Erythroblast (primary cell): Measurements from ENCODE around the gene DOCK9.

Experiments used
- DNase-seq, 2 experiments: peaks; one replicate each; lab custom pipeline; 2025; lab: John Stamatoyannopoulos, UW
- GATA1 ChIP-seq: IDR thresholded peaks from 2 replicates; pipeline ENCODE4 v1.6.1; 2011; ENCODE audit warnings: low read depth, mild to moderate bottlenecking, control low read depth, low read length, moderate library complexity
- POLR2A ChIP-seq: IDR thresholded peaks from 2 replicates; pipeline ENCODE4 v1.6.1; 2011; ENCODE audit warnings: mild to moderate bottlenecking, low read length

Gene DOCK9

DNA sequence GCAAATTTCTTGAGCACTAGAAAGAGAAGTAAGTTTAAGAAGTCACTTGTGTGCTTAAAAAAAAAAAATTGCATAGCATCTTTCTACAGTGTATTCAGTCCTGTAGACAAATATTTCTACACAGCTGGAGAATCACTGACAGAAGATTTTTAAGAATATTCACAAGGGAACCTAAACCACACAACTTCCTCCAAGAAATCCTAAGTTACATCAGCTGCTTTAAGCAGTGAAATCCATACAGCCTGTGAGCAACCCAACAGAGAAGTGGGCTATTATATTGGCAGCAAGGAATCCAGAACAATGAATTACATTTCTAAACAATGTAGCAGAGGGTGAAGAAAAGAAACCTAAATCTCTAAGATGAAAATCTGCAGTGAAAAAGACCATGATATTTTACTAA, 1.5 kb downstream of the DOCK9 start:
- no peak for TF ChIP-seq GATA1
- no peak for TF ChIP-seq POLR2A

DNA sequence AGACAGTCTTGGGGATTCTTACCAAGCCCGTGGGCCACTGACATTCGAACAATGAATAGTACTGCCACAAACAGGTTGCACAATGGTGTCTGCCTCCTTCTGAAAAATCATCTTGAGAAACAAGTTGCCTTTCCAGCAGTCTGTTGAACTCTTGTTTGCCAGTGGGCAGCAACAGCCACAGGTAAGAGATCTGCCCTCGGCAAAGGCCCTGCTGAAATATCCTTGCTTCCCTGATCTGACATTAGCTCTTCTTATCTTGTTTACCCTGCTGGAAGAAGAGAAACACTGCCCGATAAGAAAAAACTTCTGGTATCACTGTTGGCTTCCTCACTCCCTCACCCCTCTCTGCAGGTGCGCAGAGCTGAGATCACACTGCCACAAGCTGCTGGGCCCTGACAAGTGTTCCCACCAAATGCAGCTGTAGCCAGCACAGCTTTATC, 2.0 kb downstream of the DOCK9 start:
- TF ChIP-seq GATA1 (no peak), POLR2A (no peak)

More for the DNA sequence above, 1.5 kb downstream of the DOCK9 start:
- DNase-seq, result no peak

DNA sequence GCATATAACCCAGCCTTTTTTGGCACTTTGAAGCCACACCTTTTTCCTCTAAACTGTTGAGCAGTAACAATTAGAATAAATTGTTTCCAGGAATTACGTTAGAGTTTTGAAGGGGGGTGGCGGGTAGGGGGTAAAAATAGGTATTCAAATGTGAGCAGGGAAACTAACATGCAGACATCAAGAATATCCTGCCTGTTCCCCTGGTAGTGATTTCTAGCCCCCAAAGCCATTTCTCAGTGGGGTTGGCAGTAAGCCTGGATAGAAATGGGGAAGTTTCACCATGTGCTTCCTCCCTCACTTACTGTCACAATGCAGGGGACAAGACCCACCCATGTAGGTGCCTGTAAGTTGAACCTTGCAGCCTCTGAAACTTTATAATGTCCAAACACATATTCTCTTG, 3.8 kb downstream of the DOCK9 start:
- DNase-seq, result no peak
- TF ChIP-seq POLR2A (no peak), GATA1 (no peak)

More for the DNA sequence above, 2.0 kb downstream of the DOCK9 start:
- peak; percentile 61 to 86 for DNase-seq

DNA sequence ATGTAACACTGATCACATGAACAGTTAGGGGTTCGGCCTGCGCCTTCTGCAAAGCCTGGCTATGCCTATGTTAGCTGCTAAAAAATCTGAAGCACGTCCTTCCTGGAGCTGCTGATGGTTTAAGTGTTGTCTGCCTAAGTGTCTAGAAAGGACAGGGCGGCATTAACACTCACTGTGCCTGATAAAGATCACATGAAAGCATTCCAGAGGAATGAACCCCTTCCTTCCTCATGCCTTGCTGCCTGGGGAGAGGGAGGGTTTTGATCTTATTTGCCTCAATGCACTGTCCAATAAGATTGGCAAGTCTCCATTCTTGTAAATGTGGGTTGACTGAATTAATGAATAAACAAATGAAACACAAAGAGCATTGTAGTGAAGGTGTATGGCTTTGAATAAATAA, 5.2 kb downstream of the DOCK9 start:
- no peak for TF ChIP-seq POLR2A
- TF ChIP-seq GATA1, result no peak
- DNase-seq, result no peak

DNA sequence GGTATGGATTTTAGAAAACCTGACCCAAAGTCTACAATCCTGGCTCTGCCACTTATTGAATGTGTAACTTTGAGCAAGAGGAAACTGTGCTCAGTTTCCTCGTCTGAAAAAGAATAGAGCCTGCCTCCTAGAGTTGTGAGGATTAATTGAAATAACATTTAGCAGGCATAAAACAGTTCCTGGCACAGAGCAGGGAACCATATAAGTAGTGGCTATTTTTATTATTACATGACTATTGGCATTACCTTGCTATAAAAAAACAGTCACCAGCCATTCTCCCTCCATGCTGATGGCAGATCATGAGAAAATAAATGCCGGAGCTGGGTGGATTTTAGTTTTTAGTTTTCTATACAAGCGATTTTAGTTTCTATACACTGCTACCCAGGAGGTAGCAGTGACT, 5.8 kb downstream of the DOCK9 start:
- DNase-seq, result no peak
- TF ChIP-seq POLR2A, result no peak
- TF ChIP-seq GATA1, result no peak

DNA sequence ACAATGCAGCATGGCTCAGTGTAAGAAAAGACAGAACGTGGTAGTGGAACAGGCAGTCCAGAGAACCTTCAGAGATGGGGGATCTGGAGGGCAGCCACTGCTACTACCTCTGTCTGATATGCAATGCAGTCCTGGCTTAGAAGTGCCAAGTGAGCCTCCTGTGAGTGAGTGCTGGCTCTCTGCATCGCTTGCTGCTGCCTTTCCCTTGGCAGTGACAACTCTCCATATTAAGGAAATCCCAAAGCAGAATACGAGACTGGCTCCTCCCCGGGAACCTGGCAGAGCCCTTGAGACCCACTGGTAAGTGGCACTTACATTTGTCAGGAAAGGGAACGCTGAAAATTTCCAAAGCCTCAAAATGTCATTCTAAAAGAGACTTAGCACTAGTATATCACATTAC, 7.5 kb downstream of the DOCK9 start:
- no peak for TF ChIP-seq POLR2A
- no peak for TF ChIP-seq GATA1

DNA sequence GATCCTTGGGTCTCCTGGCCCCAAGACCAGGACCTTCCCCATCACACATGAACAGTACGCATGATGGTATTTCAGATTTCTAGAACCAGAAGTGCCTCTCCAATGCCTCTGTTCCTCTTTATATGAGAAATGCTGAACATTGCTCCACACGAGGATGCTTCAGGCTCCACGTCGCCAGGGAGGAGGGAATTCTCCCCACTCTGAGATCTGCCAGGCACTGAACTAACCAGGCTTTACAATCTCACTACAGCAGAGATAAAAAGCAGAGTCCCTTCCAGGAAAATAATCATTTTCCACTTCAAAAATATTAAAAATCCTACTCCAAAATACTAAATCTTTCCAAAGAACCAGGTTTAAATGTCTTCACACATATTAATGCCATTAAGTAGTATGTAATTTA, 10.4 kb downstream of the DOCK9 start:
- no peak for DNase-seq
- TF ChIP-seq POLR2A, result no peak
- TF ChIP-seq GATA1, result no peak

More for the DNA sequence above, 7.5 kb downstream of the DOCK9 start:
- DNase-seq, result no peak

DNA sequence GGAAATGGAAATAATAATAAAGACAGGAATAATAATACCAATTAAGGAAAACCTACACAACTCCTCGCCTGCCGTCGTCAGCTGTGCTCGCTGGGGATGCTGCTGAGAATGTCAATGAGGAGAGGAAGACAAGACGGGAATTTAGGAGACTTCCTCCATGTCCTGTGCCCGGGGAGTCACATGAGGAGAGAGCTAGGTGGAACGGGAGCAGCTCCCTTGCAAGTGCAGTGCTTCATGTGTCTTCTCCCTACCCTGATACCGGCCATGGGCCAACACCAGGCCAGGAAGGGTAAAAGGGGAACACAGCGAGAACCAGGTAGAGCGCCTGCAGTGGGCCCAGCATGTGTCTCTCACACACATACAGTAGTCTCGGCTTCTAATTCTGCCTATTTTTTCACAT, 11.8 kb downstream of the DOCK9 start:
- no peak for TF ChIP-seq GATA1
- no peak for TF ChIP-seq POLR2A

DNA sequence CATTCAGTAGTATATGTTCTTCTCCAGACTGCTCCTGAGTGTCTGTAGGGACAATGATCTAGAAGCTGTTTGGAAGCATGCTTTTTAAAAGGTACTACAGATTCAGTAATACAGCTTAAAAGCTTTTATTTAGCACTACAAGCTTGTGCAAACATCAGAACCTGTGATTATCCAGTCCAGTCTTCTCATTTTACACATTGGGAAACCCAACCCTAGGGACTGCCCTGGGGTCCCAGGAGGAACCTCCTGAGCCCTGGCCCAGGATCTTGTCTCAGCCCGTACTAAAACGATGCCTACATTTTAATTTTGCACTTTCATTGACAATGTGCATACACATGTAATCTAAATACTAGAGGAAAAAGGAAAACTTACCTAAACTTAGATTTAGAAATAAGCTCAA, 12.5 kb downstream of the DOCK9 start:
- TF ChIP-seq GATA1 (no peak), POLR2A (no peak)
- DNase-seq, result no peak

More for the DNA sequence above, 11.8 kb downstream of the DOCK9 start:
- no peak for DNase-seq

DNA sequence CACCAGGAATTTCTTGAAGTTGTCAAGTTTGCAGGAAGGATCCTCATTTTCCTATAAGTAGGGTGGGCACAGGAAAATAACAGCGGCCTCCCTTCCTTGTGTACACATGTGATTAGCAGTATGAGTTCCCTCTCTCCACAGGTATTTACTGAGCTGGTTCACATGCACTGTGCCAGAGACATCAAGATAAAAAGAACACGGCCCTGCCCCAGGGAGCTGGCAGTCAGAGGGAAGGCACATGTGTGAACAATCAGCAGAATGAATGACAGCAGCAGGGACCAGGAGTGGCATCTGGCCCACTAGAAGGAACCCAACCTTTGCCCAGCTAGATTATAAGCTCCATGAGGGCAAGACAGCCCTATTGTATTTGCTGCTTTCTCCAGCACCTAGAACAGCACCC, 13.9 kb downstream of the DOCK9 start:
- TF ChIP-seq POLR2A, result no peak
- no peak for TF ChIP-seq GATA1
- DNase-seq, result no peak

DNA sequence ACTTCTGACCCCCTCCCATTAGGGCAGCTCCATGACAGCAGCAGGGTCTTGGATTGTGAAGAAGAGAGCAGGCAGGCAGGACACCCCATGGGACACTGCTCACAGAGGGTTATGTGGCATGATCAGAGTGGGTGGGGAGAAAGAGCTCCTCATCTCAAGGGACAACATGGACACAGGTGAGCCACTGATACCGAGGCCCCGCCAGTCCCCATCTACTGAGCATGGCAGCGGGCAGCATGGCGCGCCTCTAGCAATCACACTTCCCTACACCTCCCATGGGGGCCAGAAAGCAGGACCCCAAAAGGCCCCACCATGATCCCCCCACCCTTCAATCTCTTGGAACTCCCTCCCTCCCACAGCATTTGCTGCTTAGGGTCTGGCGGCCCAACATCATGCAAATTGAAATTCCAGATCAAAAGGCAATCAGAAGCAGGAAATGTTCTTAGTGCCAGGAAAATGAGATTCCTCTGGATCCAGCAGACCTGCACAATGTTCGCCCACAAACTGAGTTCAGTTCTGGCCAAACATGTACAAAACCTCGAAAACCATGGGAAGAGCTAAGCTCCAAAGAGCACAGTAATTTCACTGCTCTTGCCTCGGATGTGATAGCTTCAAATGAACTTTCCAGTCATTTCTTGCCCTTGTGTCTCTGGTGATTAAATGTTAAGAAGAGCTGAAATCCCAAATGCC, 14.8 kb downstream of the DOCK9 start:
- no peak for DNase-seq
- TF ChIP-seq GATA1 (no peak), POLR2A (no peak)

DNA sequence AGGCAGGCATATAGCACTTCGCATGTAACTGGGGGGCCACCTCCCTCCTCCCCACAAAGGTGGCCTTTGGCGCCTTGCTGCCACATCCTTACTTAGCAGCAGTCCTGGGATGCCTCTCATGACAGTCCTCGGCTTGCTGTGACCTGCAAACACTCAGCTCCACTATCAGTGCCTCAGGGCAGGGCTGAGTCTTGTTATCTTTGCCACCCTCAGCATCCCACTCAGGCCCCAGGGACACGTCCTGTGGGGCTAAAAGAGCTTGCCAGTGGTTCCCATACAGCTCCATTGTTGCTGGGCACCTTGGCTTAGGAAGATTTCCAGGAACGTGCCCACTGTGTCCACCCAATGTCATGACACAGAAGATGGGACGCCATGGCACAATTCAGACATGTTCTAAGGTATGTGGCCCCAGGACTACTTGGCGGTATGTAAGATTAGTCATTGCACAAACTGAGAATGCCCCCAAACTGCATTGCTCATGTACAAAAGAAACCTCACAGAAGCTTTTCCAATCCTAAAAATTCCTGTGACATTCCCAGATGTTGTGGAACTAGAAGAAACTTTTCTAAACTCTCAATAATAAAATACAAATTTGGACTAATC, 16.3 kb downstream of the DOCK9 start:
- TF ChIP-seq POLR2A (no peak), GATA1 (no peak)
- peak in 1 of 2 experiments; percentile 16 for DNase-seq

DNA sequence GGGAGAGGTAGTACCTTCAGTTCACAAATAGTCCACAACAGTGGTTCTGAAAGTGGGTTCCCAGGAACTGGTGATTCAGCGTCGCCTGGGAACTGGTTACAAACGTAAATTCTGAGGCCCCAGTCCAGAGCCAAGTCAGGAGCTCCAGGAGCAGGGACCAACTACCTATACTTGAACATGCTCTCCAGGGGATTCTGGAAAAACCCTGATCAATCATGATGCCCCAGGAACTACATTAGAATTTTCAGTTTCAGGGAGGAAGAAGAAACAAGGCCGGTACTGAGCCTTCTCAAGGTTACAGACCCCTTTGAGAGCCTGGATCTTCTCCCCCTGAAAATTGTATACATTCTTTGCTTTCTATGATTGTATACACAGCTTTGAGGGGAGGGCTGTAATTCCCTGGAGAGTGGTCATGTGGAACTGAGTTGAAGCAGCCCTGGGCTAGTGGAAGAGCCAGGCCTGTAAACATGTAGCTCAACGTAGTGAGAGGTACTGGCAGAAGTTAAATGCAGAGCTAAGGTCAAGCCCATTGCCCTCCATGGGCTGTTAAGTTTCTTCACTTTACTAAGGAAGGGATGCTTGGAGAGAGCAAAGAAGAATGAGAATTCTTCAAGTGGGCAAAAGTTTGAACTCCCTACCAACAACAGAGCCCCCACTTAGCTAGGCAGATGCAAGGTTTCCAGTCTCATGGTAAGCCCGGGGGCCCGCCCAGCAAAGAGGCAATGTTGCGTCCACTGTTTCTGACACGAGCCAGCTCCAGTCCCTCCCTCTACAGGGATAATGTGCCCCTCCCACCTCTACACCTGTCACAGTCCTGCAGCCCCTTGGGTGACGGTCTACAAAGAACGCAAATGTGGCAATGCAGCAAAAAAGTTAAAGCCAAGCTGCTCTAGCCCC, 17.0 kb downstream of the DOCK9 start:
- no peak for TF ChIP-seq POLR2A
- TF ChIP-seq GATA1, result no peak
- DNase-seq, result no peak
